Measurements from ENCODE around the gene CDON.

DNA sequence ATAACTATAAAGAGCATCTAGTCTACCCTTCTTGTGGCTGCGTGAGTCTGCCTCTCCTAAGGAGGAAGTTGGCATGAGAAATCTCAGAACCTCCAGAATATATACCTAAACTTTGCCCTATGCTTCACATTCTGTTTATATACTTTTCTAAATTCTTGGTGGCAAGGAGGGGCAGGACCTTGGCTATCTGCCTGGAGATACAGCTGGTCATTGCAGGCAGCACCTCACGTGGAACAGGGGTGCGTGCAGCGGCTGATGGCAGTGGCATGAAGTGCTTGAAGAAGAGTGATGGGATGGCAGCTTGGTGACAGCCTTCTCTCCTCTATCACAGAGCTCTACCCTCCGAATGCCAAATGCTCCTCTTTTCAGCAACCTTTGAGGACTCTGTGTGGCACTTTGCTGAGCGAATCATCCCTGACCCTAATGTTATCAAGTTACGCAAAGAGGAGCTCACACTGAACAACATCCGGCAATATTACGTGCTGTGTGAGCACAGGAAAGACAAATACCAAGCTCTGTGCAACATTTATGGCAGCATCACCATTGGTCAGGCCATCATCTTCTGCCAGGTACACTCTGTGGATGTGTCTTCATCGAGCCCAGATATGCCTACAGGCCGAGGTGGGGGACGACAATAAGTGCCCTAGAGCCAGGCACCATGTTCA, 145.9 kb downstream of the CDON start:
- no peak for TF ChIP-seq CTCF (IDR thresholded peaks at IDR 0.05; ENCODE audit: extremely low read depth in 1 of 2, insufficient read depth in 1 of 2, low read depth in 1 of 2, low read length in 2 of 2)
- TF ChIP-seq EZH2 (IDR thresholded peaks at IDR 0.05; ENCODE audit: borderline replicate concordance, low read depth, low read length, severe bottlenecking) = no peak
- no peak for TF ChIP-seq POLR2A (IDR thresholded peaks at IDR 0.05; ENCODE audit: low read depth, low read length)
- TF ChIP-seq POLR2AphosphoS5 (IDR thresholded peaks at IDR 0.05; ENCODE audit: insufficient read depth, low read depth, low read length) = no peak
- no peak for TF ChIP-seq JUN (IDR thresholded peaks at IDR 0.05; ENCODE audit: borderline replicate concordance, insufficient read depth, insufficient read length, low read depth)
